MM.1S (cell line): Measurements from ENCODE around the gene MX1.

Source experiments
- EZH2 ChIP-seq: fragments of 300-600 bp; sonication (generic); optimal IDR thresholded peaks from 2 replicates; pipeline ENCODE3; 2017; ENCODE audit warnings: low read depth, mild to moderate bottlenecking, antibody characterized with exemption, low read length, mixed read lengths
- EZH2phosphoT487 ChIP-seq: fragments of 300-600 bp; sonication (generic); IDR thresholded peaks from 2 replicates; pipeline ENCODE4 v1.6.1; 2018; ENCODE audit warnings: antibody characterized with exemption, low read length
- TF ChIP-seq, protein P1 (sequence below): fragments of 300-600 bp; sonication (generic); IDR thresholded peaks from 2 replicates; pipeline ENCODE4 v1.5.1; 2016; ENCODE audit warnings: antibody characterized with exemption, low read length, mixed read lengths

DNA sequence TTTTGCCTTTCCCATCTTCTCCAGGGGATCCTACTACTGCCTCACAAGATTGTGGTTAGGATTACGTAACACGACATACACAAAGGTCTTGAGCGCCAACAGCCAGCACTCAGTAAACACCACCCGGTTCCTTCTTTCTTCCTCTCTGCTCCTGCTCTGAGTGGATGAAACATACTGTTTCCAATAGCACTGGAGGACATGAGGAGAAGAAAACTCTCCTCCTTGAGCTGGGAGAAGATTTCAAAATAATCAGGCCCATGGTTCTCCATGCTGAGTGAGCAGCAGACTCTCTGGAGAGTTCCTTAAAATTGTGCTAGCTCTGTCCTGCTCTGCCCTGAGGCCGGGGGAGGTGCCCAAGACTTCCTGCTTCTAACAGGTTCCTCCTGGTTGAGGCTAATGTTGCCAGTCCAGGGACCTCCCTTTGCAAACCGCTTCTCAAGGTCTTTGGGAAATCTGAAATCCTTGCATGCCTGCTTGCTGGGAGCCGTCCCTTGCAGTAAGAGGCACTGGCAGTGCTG lies 29.4 kb upstream of the MX1 start:
- TF ChIP-seq, protein P1, sequence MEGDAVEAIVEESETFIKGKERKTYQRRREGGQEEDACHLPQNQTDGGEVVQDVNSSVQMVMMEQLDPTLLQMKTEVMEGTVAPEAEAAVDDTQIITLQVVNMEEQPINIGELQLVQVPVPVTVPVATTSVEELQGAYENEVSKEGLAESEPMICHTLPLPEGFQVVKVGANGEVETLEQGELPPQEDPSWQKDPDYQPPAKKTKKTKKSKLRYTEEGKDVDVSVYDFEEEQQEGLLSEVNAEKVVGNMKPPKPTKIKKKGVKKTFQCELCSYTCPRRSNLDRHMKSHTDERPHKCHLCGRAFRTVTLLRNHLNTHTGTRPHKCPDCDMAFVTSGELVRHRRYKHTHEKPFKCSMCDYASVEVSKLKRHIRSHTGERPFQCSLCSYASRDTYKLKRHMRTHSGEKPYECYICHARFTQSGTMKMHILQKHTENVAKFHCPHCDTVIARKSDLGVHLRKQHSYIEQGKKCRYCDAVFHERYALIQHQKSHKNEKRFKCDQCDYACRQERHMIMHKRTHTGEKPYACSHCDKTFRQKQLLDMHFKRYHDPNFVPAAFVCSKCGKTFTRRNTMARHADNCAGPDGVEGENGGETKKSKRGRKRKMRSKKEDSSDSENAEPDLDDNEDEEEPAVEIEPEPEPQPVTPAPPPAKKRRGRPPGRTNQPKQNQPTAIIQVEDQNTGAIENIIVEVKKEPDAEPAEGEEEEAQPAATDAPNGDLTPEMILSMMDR = no peak
- no peak for TF ChIP-seq EZH2phosphoT487
- TF ChIP-seq EZH2 = no peak
